ENCODE measurements around the gene ZFYVE9.

ZFYVE9 gene

GRCh38 chr1:52240592-52241210, 98.8 kb downstream of the ZFYVE9 start:
- no peak for DNase-seq (ENCODE audit: low read depth in 3 of 3)

- no peak for DNase-seq (ENCODE audit: low read depth in 3 of 3)
Measured at GRCh38 chr1:52243221-52243987, 101.5 kb downstream of the ZFYVE9 start.

- no peak for DNase-seq (ENCODE audit: low read depth in 3 of 3)
Measured at GRCh38 chr1:52249831-52250230, 107.9 kb downstream of the ZFYVE9 start.

- DNase-seq (ENCODE audit: low read depth in 3 of 3), result no peak
Measured at GRCh38 chr1:52253421-52253820, 111.5 kb downstream of the ZFYVE9 start.

GRCh38 chr1:52259886-52260285, 118.0 kb downstream of the ZFYVE9 start:
- DNase-seq (ENCODE audit: low read depth in 3 of 3), result no peak

GRCh38 chr1:52263153-52263910, 121.4 kb downstream of the ZFYVE9 start:
- DNase-seq (ENCODE audit: low read depth in 3 of 3), result no peak

- DNase-seq (ENCODE audit: low read depth in 3 of 3), result no peak
Measured at GRCh38 chr1:52264530-52265115, 122.7 kb downstream of the ZFYVE9 start.

GRCh38 chr1:52266507-52266906, 124.6 kb downstream of the ZFYVE9 start:
- DNase-seq (ENCODE audit: low read depth in 3 of 3), result no peak

- no peak for DNase-seq (ENCODE audit: low read depth in 3 of 3)
Measured at GRCh38 chr1:52268372-52268771, 126.5 kb downstream of the ZFYVE9 start.

GRCh38 chr1:52281518-52281917, 139.6 kb downstream of the ZFYVE9 start:
- no peak for DNase-seq (ENCODE audit: low read depth in 3 of 3)

GRCh38 chr1:52288286-52288685, 146.4 kb downstream of the ZFYVE9 start:
- no peak for DNase-seq (ENCODE audit: low read depth in 3 of 3)

- DNase-seq (ENCODE audit: low read depth in 3 of 3), result no peak
Measured at GRCh38 chr1:52294580-52294979, 152.7 kb downstream of the ZFYVE9 start.

GRCh38 chr1:52296345-52296744, 154.5 kb downstream of the ZFYVE9 start:
- DNase-seq (ENCODE audit: low read depth in 3 of 3), result no peak

- DNase-seq (ENCODE audit: low read depth in 3 of 3), result no peak
Measured at GRCh38 chr1:52305417-52306226, 163.7 kb downstream of the ZFYVE9 start.

- DNase-seq (ENCODE audit: low read depth in 3 of 3), result no peak
Measured at GRCh38 chr1:52306227-52307006, 164.5 kb downstream of the ZFYVE9 start.

- no peak for DNase-seq (ENCODE audit: low read depth in 3 of 3)
Measured at GRCh38 chr1:52321061-52321460, 179.2 kb downstream of the ZFYVE9 start.

GRCh38 chr1:52323731-52324130, 181.8 kb downstream of the ZFYVE9 start:
- no peak for DNase-seq (ENCODE audit: low read depth in 3 of 3)

GRCh38 chr1:52325786-52326185, 183.9 kb downstream of the ZFYVE9 start:
- no peak for DNase-seq (ENCODE audit: low read depth in 3 of 3)

GRCh38 chr1:52328615-52329014, 186.7 kb downstream of the ZFYVE9 start:
- DNase-seq (ENCODE audit: low read depth in 3 of 3), result no peak

GRCh38 chr1:52332411-52332810, 190.5 kb downstream of the ZFYVE9 start:
- no peak for DNase-seq (ENCODE audit: low read depth in 3 of 3)
